Kidney (tissue), 14 donors: ENCODE data around the gene OR2J3. TPM values are rescaled to one million over a fixed set of nuclear protein-coding genes. Genes with fewer than 3 reads are reported as not detected.
"Not testable (repeated sequence)": the region's sequence is repeated elsewhere in the genome, so short reads cannot be mapped to it uniquely, and the experiment has no call there.

Experiments
- DNase-seq, 5 donors: peaks; one replicate each; pipeline ENCODE4 v3.0.0-alpha.2; 2013 to 2020
- FAIRE-seq: peaks from 2 replicates; lab custom pipeline; 2012; peaks lifted over from hg19 to GRCh38; lab: Jason Lieb, UNC
- H3K27ac ChIP-seq, 2 donors: one replicate each; pipeline ENCODE4 v1.7.0; 2013; ENCODE audit warnings: low read depth in 2 of 2, low read length in 2 of 2, inconsistent platforms in 1 of 2
- H3K27me3 ChIP-seq: one replicate; pipeline ENCODE4 v1.7.1; 2013; ENCODE audit warnings: low read length, inconsistent platforms; ENCODE audit not compliant: control insufficient read depth, insufficient read depth
- H3K36me3 ChIP-seq, 3 donors: one replicate each; pipeline versions ENCODE4 v1.7.0 to v1.7.1; 2013; ENCODE audit warnings: low read length in 3 of 3, control low read depth in 1 of 3, inconsistent platforms in 1 of 3; ENCODE audit not compliant: insufficient read depth in 3 of 3, control insufficient read depth in 2 of 3
- H3K4me1 ChIP-seq, 3 donors: one replicate each; pipeline versions ENCODE4 v1.7.0 to v1.7.1; 2013; ENCODE audit warnings: low read length in 3 of 3, inconsistent platforms in 1 of 3, low read depth in 1 of 3; ENCODE audit not compliant: control insufficient read depth in 2 of 3, insufficient read depth in 2 of 3
- H3K4me3 ChIP-seq, 3 donors: one replicate each; pipeline versions ENCODE4 v1.7.0 to v1.8.1; 2013; ENCODE audit warnings: low read length in 3 of 3, control low read depth in 1 of 3, inconsistent platforms in 1 of 3
- H3K9ac ChIP-seq, 3 donors: one replicate each; pipeline versions ENCODE4 v1.7.0 to v1.7.1; 2013; ENCODE audit warnings: low read length in 3 of 3, control low read depth in 1 of 3, inconsistent platforms in 1 of 3
- H3K9me3 ChIP-seq, 3 donors: one replicate each; pipeline versions ENCODE4 v1.7.0 to v1.7.1; 2013; ENCODE audit warnings: low read length in 3 of 3, control low read depth in 1 of 3, inconsistent platforms in 1 of 3; ENCODE audit not compliant: control insufficient read depth in 2 of 3, insufficient read depth in 1 of 3
- CTCF ChIP-seq: IDR thresholded peaks from 3 replicates; pipeline ENCODE4 v1.5.1; 2012; ENCODE audit warnings: mild to moderate bottlenecking, moderate library complexity, borderline replicate concordance; ENCODE audit not compliant: insufficient read depth; ENCODE audit errors: extremely low read depth
- intact Hi-C: fragments of 100-400 bp; cut with DNase I; formaldehyde crosslinking; loops from one replicate; pipeline ENCODE4 v1.11.1; 2022
- polyA plus RNA-seq: library from polyadenylated mRNA; stranded (reverse); fragments of 350-450 nt; fragmentation: Illumina TruSeq; extraction: RNeasy Lipid Tissue Mini Kit (QIAGEN cat#74804); gene quantifications from one replicate; pipeline ENCODE4 v1.2.3, GENCODE V29; 2014; ENCODE audit warnings: low read depth, low replicate concordance; ENCODE audit not compliant: insufficient read depth
- total RNA-seq: library from RNA; stranded (reverse); fragmentation: NEBNext Ultra II Directional; extraction: Animal tissue kit (Norgen Biotek cat#: 25700); gene quantifications from one replicate; pipeline ENCODE4 v1.2.1, GENCODE V29; 2021
- donor health status: control.
- donor health status: control.
- donor health status: control.
- donor health status: control.
- donor health status: control.
- donor health status: DM: yes; HTN: yes; CAD: no.
- donor health status: Normal renal cell carcinoma (clear cell type).

Gene OR2J3
- total and polyA plus RNA-seq, 2 donors from 2014 or later, result not detected

- FAIRE-seq (no peak), DNase-seq (no peak)
- Histone ChIP-seq H3K36me3 (no peaks in the 10 kb centered on the region), H3K9me3 (peaks cover 0 to 6% (median 0%) of the 10 kb centered on the region in 3 donors), H3K27ac (no peak overlapping the region), H3K9ac (no peak overlapping the region), H3K27me3 (no peaks in the 10 kb centered on the region), H3K4me3 (no peak overlapping the region), H3K4me1 (no peaks in the 10 kb centered on the region)
- intact Hi-C loops, result no loop called here
- no peak for TF ChIP-seq CTCF
Observed at GRCh38 chr6:29147074-29147473, 39.2 kb downstream of the OR2J3 start.

GRCh38 chr6:29149444-29149843, 41.6 kb downstream of the OR2J3 start:
- H3K27ac ChIP-seq, H3K27me3 ChIP-seq, H3K9ac ChIP-seq, FAIRE-seq, H3K4me3 ChIP-seq, H3K36me3 ChIP-seq, H3K4me1 ChIP-seq, DNase-seq, intact Hi-C loops, H3K9me3 ChIP-seq: not testable (repeated sequence)

- intact Hi-C loops, result no loop called here
- Histone ChIP-seq H3K9ac (no peak overlapping the region), H3K36me3 (no peaks in the 10 kb centered on the region), H3K9me3 (no peaks in the 10 kb centered on the region), H3K27ac (no peak overlapping the region), H3K4me3 (no peak overlapping the region), H3K4me1 (no peaks in the 10 kb centered on the region), H3K27me3 (no peaks in the 10 kb centered on the region)
- DNase-seq, result no peak
- TF ChIP-seq CTCF, result no peak
- no peak for FAIRE-seq
Observed at GRCh38 chr6:29153083-29153482, 45.2 kb downstream of the OR2J3 start.

- H3K4me3 ChIP-seq, H3K4me1 ChIP-seq, H3K9ac ChIP-seq, H3K27ac ChIP-seq, H3K27me3 ChIP-seq, intact Hi-C loops, H3K9me3 ChIP-seq, H3K36me3 ChIP-seq, DNase-seq, FAIRE-seq: not testable (repeated sequence)
Observed at GRCh38 chr6:29155182-29155581, 47.3 kb downstream of the OR2J3 start.

- FAIRE-seq, H3K4me1 ChIP-seq: not testable (repeated sequence)
Observed at GRCh38 chr6:29159922-29160321, 52.1 kb downstream of the OR2J3 start.

More at GRCh38 chr6:29159922-29160321, 52.1 kb downstream of the OR2J3 start:
- H3K9ac ChIP-seq, H3K36me3 ChIP-seq, H3K27me3 ChIP-seq, DNase-seq, intact Hi-C loops, H3K9me3 ChIP-seq, H3K4me3 ChIP-seq, H3K27ac ChIP-seq: not testable (repeated sequence)

Other genes with a start within 250 kb of the OR2J3 start
- 47.7 TPM for gene TRIM27, start 184.1 kb upstream of the OR2J3 start, total RNA-seq
- gene TRIM27, start 184.1 kb upstream of the OR2J3 start, polyA plus RNA-seq, result 33.9 TPM
- 1.6 TPM for gene ZNF311, start 102.7 kb upstream of the OR2J3 start, total RNA-seq
- gene ZNF311, start 102.7 kb upstream of the OR2J3 start, polyA plus RNA-seq, result 0.77 TPM
- gene OR2W1, start 62.9 kb upstream of the OR2J3 start, total RNA-seq, result not detected
- gene OR2W1, start 62.9 kb upstream of the OR2J3 start, polyA plus RNA-seq, result not detected
- gene OR2B3, start 20.7 kb upstream of the OR2J3 start, total RNA-seq, result not detected
- not detected for gene OR2B3, start 20.7 kb upstream of the OR2J3 start, polyA plus RNA-seq
- not detected for gene OR2J1, start 8.6 kb upstream of the OR2J3 start, total RNA-seq
- not detected for gene OR2J1, start 8.6 kb upstream of the OR2J3 start, polyA plus RNA-seq
- gene OR2J2, start 62.8 kb downstream of the OR2J3 start, total RNA-seq, result not detected
- gene OR2J2, start 62.8 kb downstream of the OR2J3 start, polyA plus RNA-seq, result not detected
- gene OR14J1, start 193.6 kb downstream of the OR2J3 start, total RNA-seq, result not detected
- gene OR14J1, start 193.6 kb downstream of the OR2J3 start, polyA plus RNA-seq, result not detected